OCI-LY1 (cell line): Measurements from ENCODE around the gene PTPRG.

Source experiments
- H2AFZ ChIP-seq: fragments of 200-600 bp; sonication (generic), shearing (Covaris generic); 2 replicates; pipeline ENCODE4 v1.6.0; 2014; ENCODE audit warnings: antibody characterized with exemption, mild to moderate bottlenecking, low read length
- H3F3A ChIP-seq: fragments of 200-600 bp; sonication (generic), shearing (Covaris generic); 2 replicates; pipeline ENCODE4 v1.6.0; 2014; ENCODE audit warnings: mild to moderate bottlenecking, antibody characterized with exemption, low read length, moderate library complexity; ENCODE audit not compliant: insufficient read depth
- H3K27ac ChIP-seq: fragments of 200-600 bp; sonication (generic); 2 replicates; pipeline ENCODE4 v1.5.1; 2014; ENCODE audit warnings: low read length, mixed run types, mild to moderate bottlenecking, low read depth; ENCODE audit not compliant: poor library complexity, severe bottlenecking
- H3K27me3 ChIP-seq: fragments of 200-600 bp; sonication (generic); 2 replicates; pipeline ENCODE4 v1.6.0; 2014; ENCODE audit warnings: antibody characterized with exemption, mild to moderate bottlenecking, low read length, moderate library complexity; ENCODE audit not compliant: insufficient read depth
- H3K36me3 ChIP-seq: fragments of 200-600 bp; sonication (generic); 2 replicates; pipeline ENCODE4 v1.6.1; 2014; ENCODE audit warnings: mild to moderate bottlenecking, antibody characterized with exemption, low read length, moderate library complexity, mixed read lengths; ENCODE audit not compliant: insufficient read depth
- H3K4me1 ChIP-seq: fragments of 200-600 bp; sonication (generic); 2 replicates; pipeline ENCODE4 v1.5.1; 2014; ENCODE audit warnings: mild to moderate bottlenecking, low read length, moderate library complexity; ENCODE audit not compliant: insufficient read depth, severe bottlenecking
- H3K4me2 ChIP-seq: fragments of 200-600 bp; sonication (generic), shearing (Covaris generic); 2 replicates; pipeline ENCODE4 v1.6.1; 2014; ENCODE audit warnings: low read length
- H3K4me3 ChIP-seq: fragments of 200-600 bp; sonication (generic); 2 replicates; pipeline ENCODE4 v1.5.1; 2014; ENCODE audit warnings: low read length, low read depth, mild to moderate bottlenecking, mixed read lengths; ENCODE audit not compliant: poor library complexity, severe bottlenecking
- H3K79me2 ChIP-seq: fragments of 200-600 bp; shearing (Covaris generic); 2 replicates; pipeline ENCODE4 v1.6.1; 2016; ENCODE audit warnings: mixed run types, low read length, mixed read lengths; ENCODE audit not compliant: insufficient read depth
- H3K9ac ChIP-seq: fragments of 200-600 bp; sonication (generic), shearing (Covaris generic); 2 replicates; pipeline ENCODE4 v1.6.1; 2014; ENCODE audit warnings: mild to moderate bottlenecking, low read length, mixed read lengths
- H3K9me2 ChIP-seq: fragments of 200-600 bp; sonication (generic), shearing (Covaris generic); 2 replicates; pipeline ENCODE4 v1.6.1; 2014; ENCODE audit warnings: low read depth, mild to moderate bottlenecking, low read length, mixed read lengths
- H3K9me3 ChIP-seq: fragments of 200-600 bp; shearing (Covaris generic); 2 replicates; pipeline ENCODE4 v1.6.1; 2014; ENCODE audit warnings: low read length, mixed read lengths
- H4K20me1 ChIP-seq: fragments of 200-600 bp; sonication (generic), shearing (Covaris generic); 2 replicates; pipeline ENCODE4 v1.6.0; 2016; ENCODE audit warnings: mild to moderate bottlenecking, low read length; ENCODE audit not compliant: insufficient read depth
- CTCF ChIP-seq: fragments of 200-600 bp; sonication (generic), shearing (Covaris generic); IDR thresholded peaks from 2 replicates; pipeline ENCODE4 v1.5.1; 2017; ENCODE audit warnings: mild to moderate bottlenecking, antibody characterized with exemption, low read length, moderate library complexity, mixed read lengths
- EZH2 ChIP-seq: fragments of 200-600 bp; sonication (generic), shearing (Covaris generic); IDR thresholded peaks from 2 replicates; pipeline ENCODE4 v1.8.0; 2017; ENCODE audit warnings: borderline replicate concordance, mixed run types, mild to moderate bottlenecking, antibody characterized with exemption, low read length, moderate library complexity, mixed read lengths

The PTPRG gene

GRCh38 chr3:61997101-61997500 lies 435.7 kb downstream of the PTPRG start:
- Histone ChIP-seq H3K36me3 (no peaks in the 10 kb centered on the region), H3K9me3 (no peaks in the 10 kb centered on the region), H3K4me3 (no peak overlapping the region), H3K9ac (no peak overlapping the region), H3K27me3 (no peaks in the 10 kb centered on the region), H2AFZ (no peak overlapping the region), H3K9me2 (no peaks in the 10 kb centered on the region), H3K79me2 (no peaks in the 10 kb centered on the region), H3K4me2 (no peak overlapping the region), H3K27ac (no peak overlapping the region), H4K20me1 (no peaks in the 10 kb centered on the region), H3K4me1 (no peaks in the 10 kb centered on the region), H3F3A (no peaks in the 10 kb centered on the region)
- TF ChIP-seq CTCF = no peak
- no peak for TF ChIP-seq EZH2

GRCh38 chr3:62003835-62004234 lies 442.5 kb downstream of the PTPRG start:
- Histone ChIP-seq H3K27me3 (no peaks in the 10 kb centered on the region), H2AFZ (no peak overlapping the region), H3K36me3 (no peaks in the 10 kb centered on the region), H3K4me3 (no peak overlapping the region), H3F3A (no peaks in the 10 kb centered on the region), H3K79me2 (no peaks in the 10 kb centered on the region), H3K4me2 (no peak overlapping the region), H4K20me1 (no peaks in the 10 kb centered on the region), H3K9ac (no peak overlapping the region), H3K27ac (no peak overlapping the region), H3K9me2 (no peaks in the 10 kb centered on the region), H3K9me3 (no peaks in the 10 kb centered on the region), H3K4me1 (no peaks in the 10 kb centered on the region)
- TF ChIP-seq CTCF (no peak), EZH2 (no peak)

- H3K9me3 ChIP-seq = no peaks in the 10 kb centered on the region
- no peak overlapping the region for H3K4me3 ChIP-seq
- H3K79me2 ChIP-seq = no peaks in the 10 kb centered on the region
- no peak overlapping the region for H3K9ac ChIP-seq
- no peaks in the 10 kb centered on the region for H4K20me1 ChIP-seq
- H3F3A ChIP-seq = no peaks in the 10 kb centered on the region
- no peaks in the 10 kb centered on the region for H3K4me1 ChIP-seq
- H3K9me2 ChIP-seq = no peaks in the 10 kb centered on the region
- H3K4me2 ChIP-seq = no peak overlapping the region
- TF ChIP-seq CTCF (no peak), EZH2 (no peak)
- H3K27ac ChIP-seq = no peak overlapping the region
- no peaks in the 10 kb centered on the region for H3K27me3 ChIP-seq
- no peaks in the 10 kb centered on the region for H3K36me3 ChIP-seq
- no peak overlapping the region for H2AFZ ChIP-seq
Observed at GRCh38 chr3:62007036-62007435, 445.7 kb downstream of the PTPRG start.
